HG03175 (cell line): Measurements from ENCODE around the gene PRMT5.
A peak's percentile ranks its signal among the peaks of the same experiment; 100 is the strongest.
"Not testable (repeated sequence)": the region's sequence is repeated elsewhere in the genome, so short reads cannot be mapped to it uniquely, and the experiment has no call there.

ENCODE experiments used
- ATAC-seq: cut with Tn5 transposase; IDR thresholded peaks from one replicate; pipeline ENCODE4 v1.9.1; 2021; ENCODE audit warnings: mild to moderate bottlenecking, moderate library complexity; ENCODE audit not compliant: unreplicated experiment

Gene PRMT5

DNA sequence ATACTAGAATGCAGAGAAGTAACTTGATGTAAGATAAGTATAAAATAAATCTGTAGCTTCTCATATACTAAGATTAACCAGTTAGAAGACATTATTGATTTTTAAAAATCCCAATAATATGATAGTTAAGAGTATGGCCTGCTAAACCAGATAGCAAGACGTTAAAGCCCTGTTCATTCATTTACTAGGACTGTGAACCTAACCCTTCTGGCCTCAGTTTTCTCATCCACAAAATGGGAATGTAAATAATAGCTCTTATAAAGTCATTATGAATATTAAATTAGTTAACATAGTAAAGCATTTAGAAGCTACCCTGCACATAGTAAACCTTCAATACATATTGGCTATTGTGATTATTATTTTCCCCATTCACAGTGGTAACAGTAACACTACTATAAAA is 6.0 kb upstream of the PRMT5 start:
- ATAC-seq: no peak

DNA sequence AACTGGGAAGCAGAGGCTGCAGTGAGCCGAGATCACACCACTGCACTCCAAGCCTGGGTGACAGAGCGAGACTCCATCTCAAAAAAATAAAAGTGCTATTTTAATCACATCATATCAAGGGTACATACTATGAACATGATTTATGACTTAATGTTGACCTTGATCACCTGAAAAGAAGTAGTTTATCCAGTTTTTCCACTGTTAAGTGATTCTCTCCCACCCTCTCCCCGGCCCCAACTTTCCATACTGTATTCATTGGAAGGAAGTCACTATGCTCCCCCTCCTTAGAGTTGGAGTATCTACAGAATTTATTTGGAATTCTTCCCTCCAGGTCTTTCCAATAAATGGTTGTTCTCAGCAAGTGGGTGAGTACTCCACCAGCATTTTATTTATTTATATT is 3.0 kb upstream of the PRMT5 start:
- ATAC-seq: no peak

DNA sequence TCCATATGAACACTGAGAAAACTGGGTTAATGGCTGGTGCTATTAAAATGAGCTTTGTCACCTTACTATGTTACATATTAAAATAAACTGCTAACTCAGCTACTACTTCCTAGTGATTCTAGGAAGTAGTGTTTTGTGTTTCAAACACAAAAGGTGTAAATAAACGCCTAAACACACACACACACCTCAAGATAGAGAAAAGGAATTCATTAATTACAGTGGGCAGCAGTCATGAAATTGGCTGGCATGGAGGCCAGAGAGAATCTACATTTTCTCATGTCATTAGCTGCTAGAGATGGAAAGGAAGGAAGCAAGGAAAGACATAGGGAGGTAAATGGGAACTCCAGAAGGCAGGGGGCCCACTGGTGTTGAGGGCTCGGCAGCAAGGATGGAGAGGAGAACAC is 787 bp upstream of the PRMT5 start:
- ATAC-seq: peak; percentile 0

DNA sequence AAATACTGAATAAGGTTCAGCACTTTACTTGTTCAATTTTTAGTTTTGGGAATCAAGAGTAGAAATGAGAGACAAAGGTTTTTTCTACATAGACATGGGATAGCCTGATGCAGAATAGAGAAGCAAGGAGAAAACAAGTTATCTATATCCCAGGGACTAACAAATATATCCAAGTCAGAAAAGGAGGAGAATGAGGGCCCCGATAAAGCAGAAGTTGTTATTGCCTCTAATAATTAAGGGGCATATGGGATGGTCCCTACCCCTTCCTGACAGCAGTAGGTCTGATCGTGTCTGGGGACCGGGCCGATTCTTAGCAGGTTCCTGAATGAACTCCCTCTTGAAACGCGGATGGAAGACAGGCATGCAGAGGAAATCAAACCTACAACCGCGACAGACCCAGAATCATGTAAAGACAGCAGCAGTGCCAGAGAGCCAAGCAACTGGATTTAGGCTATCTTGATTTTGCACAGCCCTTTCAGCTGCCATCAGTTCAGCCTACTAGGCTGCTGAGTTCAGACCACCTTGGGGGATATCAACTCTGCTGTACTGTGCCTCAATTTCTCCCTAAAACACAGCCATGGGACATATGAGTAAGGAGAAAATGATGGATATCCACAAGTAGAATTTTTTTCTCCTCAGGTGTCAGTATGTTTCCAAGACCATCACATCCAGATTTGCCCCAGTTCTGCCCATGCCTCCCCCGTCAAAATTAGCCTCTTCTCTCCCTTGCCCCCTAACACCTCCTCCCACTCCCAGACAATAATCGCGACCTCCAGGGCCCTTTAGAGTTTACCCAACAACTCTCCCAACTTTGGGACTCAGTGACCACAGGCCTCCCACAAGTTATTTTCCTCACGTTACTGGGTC is 706 bp downstream of the PRMT5 start:
- ATAC-seq: no peak

DNA sequence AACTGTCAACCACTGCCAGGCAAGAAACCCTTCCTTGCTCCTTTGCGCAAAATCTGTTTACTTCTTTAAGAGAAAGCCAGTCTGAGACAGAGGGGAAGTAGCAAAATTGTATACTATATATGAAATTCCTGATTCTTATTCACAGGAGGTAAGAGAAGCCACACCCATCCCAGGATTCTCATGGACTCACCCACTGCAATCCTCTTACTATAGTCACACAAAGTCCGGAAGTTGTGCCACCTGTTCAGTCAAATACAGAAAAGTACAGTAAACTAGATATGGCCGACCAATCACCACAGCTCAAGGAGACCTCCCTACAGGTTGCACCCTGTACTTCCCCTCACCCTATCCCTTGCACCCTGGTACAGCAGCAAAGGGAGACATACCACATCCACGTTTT is 2.9 kb downstream of the PRMT5 start:
- ATAC-seq: no peak

DNA sequence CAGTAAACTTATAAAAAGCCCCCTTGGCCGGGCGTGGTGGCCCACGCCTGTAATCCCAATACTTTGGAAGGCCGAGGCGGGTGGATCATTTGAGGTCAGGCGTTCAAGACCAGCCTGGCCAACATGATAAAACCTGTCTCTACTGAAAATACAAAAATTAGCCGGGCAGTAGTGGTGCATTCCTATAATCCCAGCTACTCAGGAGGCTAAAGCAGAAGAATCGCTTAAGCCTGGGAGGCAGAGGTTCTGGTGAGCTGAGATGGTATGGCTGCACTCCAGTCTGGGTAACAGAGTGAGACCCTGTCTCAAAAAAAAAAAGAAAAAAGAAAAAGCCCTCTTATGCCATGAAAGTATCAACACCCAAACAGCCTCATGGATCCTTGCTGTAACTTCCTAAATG is 3.7 kb downstream of the PRMT5 start:
- no peak for ATAC-seq

DNA sequence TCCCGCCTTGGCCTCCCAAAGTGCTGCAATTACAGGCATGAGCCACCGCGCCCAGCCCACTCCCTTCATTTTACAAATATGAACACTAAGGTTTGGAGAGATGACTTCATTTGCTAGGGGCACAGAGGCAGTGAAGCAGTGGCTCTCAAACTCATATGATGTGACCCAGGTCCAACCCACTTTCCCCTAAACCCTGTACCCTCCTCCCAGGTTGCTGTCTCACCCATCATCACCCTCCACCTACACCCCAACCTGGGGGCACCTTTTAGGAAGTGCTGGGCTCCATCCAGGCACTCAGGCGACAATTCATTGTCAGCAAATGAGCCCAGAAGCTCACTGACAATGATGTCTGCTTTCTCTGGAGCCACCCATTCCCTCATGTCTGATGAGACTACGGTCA is 5.4 kb downstream of the PRMT5 start:
- ATAC-seq: no peak

DNA sequence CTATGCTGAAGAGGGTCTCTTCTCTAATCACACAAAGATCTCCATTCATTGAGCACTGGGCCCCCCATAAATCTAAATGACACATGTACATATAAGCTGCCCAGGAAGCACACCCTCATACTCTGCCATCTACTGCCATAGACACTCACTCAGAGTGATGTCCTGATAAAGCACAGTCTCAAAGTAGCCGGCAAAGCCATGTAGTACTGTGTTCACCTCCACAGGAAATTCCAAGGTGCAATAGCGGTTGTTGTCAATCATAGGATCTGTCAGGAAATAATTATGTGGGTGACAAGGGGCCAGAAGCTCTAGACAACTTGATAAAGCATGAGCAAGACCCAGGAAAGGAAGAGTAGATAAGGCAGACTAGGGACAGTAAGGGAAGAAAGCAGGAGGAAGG is 6.9 kb downstream of the PRMT5 start:
- ATAC-seq: no peak

DNA sequence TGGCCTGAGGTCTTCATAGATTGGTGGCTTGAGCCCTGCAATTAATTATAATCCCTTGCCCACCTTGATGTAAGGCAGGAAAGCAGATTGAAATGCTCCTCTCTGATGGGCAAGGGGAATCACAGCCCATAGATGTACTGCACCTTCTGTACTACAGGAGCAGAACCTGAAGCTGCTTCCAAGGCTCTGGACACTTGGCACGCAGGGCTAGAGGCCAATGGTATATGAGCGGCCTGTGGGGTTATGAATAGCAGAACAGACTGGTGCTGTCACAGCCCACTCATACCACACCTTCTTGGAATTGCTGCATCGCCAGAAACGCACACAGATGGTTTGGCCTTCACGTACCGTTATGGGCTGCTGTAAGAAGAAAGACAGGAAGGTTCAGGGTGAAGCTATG is 8.5 kb downstream of the PRMT5 start:
- no peak for ATAC-seq

DNA sequence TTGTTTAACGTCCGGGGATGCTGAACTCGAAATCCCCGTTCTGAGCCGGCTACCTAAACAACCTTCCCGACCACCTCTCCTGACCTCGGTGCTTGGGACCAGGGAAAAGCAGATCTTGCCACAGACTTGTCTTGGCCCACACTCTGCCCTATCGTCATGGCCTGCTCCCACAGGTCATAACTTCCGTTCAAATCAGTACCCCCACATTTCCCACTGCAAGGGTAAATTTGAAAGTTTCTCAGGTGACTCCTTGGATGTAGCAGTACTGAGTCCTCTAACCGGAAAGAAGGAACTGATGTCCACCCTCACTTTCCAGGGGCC is 9.6 kb downstream of the PRMT5 start:
- ATAC-seq: no peak

DNA sequence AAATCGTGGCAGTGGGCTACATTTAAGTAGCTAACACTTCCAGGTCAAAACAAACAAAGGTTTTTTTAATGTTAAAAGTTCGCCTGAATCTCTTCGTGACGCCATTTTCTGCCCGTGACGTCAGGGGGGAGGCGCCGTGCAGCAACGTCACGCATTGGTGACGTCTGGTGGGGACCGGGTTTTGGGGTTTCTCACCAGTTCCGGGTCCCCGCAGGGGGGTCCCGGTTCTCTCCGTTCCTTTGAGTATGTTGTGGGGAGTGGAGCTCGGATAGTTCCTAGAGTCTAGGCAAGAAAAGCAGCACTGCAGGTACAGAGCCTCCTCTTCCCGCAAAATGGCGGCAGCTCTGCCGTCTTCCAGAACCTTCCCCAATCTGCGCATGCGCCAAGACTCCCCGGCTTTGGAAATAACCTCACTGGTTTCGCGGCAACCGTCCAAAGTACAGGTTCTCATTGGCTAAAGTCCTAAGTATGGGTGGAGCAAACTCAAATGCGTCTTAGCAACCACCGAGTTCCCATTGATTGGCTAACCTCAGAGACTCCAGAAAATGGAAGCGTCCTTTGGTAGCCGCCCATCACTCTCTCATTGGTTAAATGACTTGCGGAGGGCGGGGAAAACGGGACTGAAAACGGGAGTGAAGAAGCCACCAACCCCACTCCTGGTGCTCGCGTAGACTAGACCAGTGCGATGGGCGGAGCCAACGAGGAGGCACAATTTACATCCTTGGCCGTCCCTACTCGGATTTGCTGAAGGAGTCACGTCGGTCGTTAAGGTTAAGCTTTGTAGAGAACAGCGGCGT is 10.2 kb downstream of the PRMT5 start, which contains the start of gene RBM23:
RBM23 (minus strand) TSS at position 346 of the 797 bp plus-strand sequence.
- ATAC-seq: peak; percentile 95

DNA sequence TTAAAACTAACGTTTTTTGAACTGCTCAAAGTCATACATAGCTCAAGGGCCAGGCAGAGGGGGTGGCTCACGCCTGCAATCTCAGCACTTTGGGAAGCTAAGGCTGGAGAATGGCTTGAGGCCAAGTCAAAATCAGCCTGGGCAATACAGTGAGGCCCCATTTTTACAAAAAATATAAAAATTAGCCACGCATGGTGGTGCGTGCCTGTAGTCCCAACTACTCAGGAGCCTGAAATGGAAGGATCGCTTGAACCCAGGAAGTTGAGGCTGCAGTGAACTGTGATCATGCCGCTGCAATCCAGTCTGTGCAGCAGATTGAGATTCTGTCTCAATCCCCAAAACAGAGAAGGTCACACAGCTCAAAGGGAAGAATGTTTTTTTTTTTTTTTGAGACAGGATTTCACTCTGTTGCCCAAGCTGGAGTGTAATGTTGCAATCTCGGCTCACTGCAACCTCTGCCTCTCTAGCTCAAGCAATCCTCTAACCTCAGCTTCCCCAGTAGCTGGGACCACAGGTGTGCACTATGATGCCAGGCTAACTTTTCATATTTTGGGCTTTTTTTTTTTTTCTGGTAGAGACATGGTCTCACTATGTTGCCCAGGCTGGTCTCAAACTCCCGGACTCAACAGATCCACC is 13.2 kb downstream of the PRMT5 start:
- no peak for ATAC-seq

DNA sequence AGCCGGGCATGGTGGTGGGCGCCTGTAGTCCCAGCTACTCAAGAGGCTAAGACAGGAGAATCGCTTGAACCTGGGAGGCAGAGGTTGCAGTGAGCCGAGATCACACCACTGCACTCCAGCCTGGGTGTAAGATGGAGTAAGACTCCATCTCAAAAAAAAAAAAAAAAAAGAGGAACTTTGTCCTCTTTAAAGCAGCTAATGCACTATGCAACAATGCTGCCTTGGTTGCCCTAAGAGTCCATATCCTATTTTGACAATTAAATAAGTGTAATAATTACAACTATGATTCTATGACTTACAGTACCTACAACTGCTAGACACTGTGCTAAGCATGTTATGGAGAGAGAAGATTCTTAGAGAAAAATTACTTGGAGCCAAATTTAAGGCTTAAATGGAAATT is 14.3 kb downstream of the PRMT5 start:
- not testable (repeated sequence) for ATAC-seq

DNA sequence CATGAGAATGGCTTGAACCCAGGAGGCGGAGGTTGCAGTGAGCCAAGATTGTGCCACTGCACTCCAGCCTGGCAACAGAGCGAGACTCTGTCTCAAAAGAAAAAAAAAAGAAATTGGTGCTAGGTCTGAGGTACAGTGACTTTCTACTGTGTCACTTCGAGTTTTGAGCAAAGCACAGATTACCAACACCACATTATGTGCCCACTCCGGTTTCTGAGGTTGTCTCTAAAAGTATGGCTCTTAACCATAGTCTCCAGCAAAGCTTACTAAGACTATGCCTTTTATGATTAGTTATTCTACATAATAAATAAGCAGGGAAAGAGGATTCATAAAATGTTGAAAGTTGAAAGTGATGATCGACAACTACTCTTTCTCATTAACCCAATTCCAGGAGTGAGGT is 18.3 kb downstream of the PRMT5 start:
- ATAC-seq: no peak

DNA sequence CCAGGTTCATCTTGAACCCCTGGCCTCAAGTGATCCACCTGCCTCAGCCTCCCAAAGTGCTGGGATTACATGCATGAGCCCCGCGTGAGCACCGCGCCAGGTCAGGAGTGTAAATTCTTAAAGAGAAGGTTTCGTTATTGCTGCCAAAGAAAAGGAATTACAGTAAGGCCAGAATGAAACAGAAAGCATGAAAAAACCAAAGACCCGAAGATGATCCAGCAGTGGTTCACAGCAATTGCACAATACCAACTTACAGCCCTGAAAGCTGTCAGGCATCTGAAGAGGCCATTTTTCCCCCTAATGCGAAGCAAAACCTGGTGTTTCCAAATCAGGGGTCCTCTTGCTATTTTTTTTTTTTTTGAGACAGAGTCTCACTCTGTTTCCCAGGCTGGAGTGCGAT is 20.6 kb downstream of the PRMT5 start:
- ATAC-seq: no peak

DNA sequence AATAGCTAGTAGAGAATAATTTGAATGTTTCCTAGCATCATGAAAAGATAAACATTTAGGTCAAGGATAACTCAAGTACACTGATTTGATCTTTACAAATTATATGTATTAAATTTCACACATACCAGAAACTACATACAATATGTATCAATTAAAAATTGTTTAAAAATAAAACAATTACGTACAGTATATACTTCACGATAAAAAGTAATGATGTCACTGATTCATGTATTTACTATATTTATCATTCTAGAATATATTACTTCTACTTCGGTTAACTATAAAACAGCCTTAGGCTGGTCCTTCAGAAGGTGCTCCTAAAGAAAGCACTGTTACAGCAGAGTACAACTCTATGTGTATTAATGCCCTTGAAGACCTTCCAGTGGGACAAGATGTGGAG is 21.7 kb downstream of the PRMT5 start:
- no peak for ATAC-seq

DNA sequence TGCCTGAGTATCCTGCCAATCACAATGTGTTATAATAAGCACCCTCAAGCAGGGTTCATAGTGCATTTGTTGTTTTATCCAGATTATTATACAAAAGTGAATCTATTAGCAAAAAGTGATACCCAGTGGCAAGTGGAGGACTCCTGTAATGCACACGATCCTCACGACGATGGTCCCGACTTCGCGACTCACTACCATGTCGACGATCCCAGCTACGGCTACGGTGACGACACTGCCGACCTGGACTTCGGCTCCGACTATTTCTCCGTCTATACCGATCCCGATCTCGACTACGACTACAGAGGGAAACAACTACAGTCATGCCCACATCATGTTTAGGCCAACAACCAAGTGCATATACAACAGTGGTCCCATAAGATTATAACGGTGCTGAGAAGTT is 23.1 kb downstream of the PRMT5 start:
- no peak for ATAC-seq

DNA sequence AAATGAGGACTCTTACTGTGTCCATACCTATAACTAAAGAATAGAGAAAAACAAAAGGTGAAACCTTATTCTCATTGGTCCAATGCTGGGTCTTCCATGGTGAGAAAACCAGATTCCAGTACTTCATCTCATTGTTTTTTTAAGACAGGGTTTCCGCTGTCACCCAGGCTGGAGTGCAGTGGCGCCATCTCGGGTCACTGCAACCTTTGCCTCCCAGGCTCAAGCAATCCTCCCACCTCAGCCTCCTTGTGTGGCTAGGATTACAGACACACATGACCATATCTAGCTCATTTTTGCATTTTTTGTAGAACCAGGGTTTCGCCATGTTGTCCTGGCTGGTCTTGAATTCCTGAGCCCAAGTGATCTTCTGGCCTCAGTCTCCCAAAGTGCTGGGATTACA is 23.5 kb downstream of the PRMT5 start:
- no peak for ATAC-seq

DNA sequence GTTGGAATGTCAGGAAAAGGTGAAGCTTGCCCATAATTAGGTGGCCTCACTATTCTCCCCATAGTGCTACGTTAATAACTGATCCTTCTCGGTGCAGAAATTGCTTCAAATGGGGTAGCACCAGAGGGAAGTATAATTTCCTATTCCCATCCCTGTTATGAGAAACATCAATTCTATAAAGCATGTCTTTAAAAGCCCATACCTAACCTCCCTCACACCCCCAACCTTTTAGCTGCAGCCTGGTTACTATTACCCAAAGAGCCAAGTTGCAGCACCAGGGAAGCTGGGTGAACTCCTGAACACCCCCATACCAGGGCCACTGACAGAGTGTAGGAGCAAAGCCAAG is 25.5 kb downstream of the PRMT5 start:
- no peak for ATAC-seq

DNA sequence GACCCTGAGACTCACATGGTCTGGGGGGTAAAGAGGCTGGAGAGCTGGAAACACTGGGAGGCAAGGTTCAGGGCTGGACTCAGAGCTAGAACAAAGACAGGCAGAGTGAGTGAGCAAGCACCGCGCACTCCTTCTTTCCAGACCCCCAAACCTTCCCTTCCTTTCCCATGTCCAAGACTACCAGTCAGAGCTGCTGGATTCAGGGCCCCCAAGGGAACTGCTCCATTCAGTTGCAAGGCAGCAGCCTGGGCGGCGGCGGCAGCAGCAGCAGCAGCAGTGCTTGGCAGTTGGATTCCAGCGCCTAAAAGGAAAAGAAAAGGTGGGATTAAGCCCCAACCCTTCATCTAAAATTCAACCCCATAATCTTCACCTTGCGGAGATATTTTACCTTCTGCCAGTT is 27.4 kb downstream of the PRMT5 start:
- no peak for ATAC-seq

DNA sequence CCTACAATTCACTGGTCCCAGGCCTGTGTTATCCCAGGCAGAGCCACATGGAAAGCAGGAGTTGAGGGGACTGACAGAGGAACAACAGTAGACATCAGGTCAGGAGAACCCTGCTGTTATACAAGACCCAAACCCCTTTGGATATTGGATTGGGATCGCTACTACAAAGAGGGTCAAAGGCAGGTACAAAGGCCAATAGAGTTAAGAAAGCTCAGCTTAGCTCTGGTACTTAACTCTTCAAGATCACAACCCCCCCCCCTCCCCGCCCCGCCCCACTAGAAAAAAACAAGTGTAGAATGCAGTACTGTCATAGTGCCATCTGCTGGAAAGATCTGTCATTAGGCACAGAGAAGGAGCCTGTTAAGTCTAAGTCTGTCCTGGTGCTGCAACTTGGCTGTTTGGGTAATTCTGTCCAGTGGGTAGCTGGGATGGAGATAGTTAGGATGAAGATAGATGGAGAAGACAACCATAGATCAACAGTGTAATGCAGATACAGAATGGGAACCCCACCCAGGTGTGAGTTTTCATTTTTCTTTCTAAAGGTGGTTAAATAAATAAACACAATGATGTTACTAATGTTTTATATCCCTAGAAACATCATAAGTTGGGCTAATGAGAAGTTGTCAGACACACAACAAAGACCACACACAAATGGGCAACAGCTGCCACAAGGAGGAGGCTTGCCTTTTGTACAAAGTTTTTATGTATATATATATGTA is 28.9 kb downstream of the PRMT5 start:
- peak; percentile 55 for ATAC-seq
